Suprapubic skin (tissue), 4 donors: ENCODE data around the gene TANGO2. TPM values are rescaled to one million over a fixed set of nuclear protein-coding genes. Genes with fewer than 3 reads are reported as not detected.

ENCODE experiments used
- DNase-seq, 2 donors: peaks; one replicate each; pipeline ENCODE4 v3.0.0-alpha.2; 2019; ENCODE audit warnings: low spot score in 2 of 2
- H3K27ac ChIP-seq: fragments of 200-600 bp; sonication (generic); one replicate; pipeline ENCODE4 v1.5.1; 2019
- H3K27me3 ChIP-seq: fragments of 200-600 bp; sonication (generic); one replicate; pipeline ENCODE4 v1.5.1; 2019
- H3K36me3 ChIP-seq: fragments of 200-600 bp; sonication (generic); one replicate; pipeline ENCODE4 v1.5.1; 2019
- H3K4me1 ChIP-seq: fragments of 200-600 bp; sonication (generic); one replicate; pipeline ENCODE4 v1.5.1; 2019
- H3K4me3 ChIP-seq: fragments of 200-600 bp; sonication (generic); one replicate; pipeline ENCODE4 v1.5.1; 2019; ENCODE audit warnings: mild to moderate bottlenecking
- H3K9me3 ChIP-seq: fragments of 200-600 bp; sonication (generic); one replicate; pipeline ENCODE4 v1.5.1; 2019
- EP300 ChIP-seq: sonication (generic); formaldehyde crosslinking; IDR thresholded peaks from one replicate; pipeline ENCODE4 v1.6.1; 2017; ENCODE audit warnings: antibody characterized with exemption
- POLR2A ChIP-seq, 2 donors: fragments of 450-650 bp; IDR thresholded peaks; one replicate each; pipeline ENCODE4 v1.6.1; 2017; ENCODE audit warnings: antibody characterized with exemption in 2 of 2, mild to moderate bottlenecking in 2 of 2, moderate library complexity in 2 of 2
- POLR2AphosphoS5 ChIP-seq, 3 donors: sonication (generic); formaldehyde crosslinking; IDR thresholded peaks; one replicate each; pipeline ENCODE4 v1.6.1; 2017; ENCODE audit warnings: antibody characterized with exemption in 3 of 3
- WGBS: methylation state at CpG from one replicate; pipeline ENCODE4 v1.1.5; 2018; 5-methylcytosine and 5-hydroxymethylcytosine counted together
- total RNA-seq, 4 donors: library from RNA; depleted of rRNA; stranded (reverse); fragments of >200 nt; gene quantifications; one replicate each; pipeline ENCODE4 v1.1.0, GENCODE V29; 2016
- TF ChIP-seq, protein P1 (sequence below), 2 donors: fragments of 200-600 bp in 1 of 2; fragments of 450-650 bp in 1 of 2; sonication (generic) in 1 of 2; IDR thresholded peaks; one replicate each; pipeline ENCODE4 v1.5.1; 2016 to 2019; ENCODE audit warnings: antibody characterized with exemption in 2 of 2, mild to moderate bottlenecking in 1 of 2, moderate library complexity in 1 of 2

The TANGO2 gene
- total RNA-seq, 4 donors from 2014 or later = 23.1 to 31.9 (median 26.8) TPM

DNA sequence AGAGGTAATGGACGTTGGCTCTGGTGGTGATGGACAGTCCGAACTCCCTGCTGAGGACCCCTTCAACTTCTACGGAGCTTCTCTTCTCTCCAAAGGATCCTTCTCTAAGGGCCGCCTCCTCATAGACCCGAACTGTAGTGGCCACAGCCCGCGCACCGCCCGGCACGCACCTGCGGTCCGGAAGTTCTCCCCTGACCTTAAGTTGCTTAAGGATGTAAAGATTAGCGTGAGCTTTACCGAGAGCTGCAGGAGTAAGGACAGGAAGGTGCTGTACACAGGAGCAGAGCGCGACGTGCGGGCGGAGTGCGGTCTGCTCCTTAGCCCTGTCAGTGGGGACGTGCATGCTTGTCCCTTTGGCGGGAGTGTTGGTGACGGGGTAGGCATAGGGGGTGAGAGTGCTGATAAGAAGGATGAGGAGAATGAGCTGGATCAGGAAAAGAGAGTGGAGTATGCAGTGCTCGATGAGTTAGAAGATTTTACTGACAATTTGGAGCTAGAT, 65.2 kb downstream of the TANGO2 start:
- Histone ChIP-seq H3K4me1 (peaks cover 36% of the 10 kb centered on the region), H3K27ac (no peak overlapping the region), H3K4me3 (no peak overlapping the region), H3K27me3 (no peaks in the 10 kb centered on the region), H3K36me3 (peaks cover 57% of the 10 kb centered on the region), H3K9me3 (no peaks in the 10 kb centered on the region)
- no peak for DNase-seq
- TF ChIP-seq POLR2AphosphoS5 (IDR thresholded peaks at IDR 0.05) (no peak), POLR2A (IDR thresholded peaks at IDR 0.05) (no peak), EP300 (no peak)
- TF ChIP-seq, protein P1, sequence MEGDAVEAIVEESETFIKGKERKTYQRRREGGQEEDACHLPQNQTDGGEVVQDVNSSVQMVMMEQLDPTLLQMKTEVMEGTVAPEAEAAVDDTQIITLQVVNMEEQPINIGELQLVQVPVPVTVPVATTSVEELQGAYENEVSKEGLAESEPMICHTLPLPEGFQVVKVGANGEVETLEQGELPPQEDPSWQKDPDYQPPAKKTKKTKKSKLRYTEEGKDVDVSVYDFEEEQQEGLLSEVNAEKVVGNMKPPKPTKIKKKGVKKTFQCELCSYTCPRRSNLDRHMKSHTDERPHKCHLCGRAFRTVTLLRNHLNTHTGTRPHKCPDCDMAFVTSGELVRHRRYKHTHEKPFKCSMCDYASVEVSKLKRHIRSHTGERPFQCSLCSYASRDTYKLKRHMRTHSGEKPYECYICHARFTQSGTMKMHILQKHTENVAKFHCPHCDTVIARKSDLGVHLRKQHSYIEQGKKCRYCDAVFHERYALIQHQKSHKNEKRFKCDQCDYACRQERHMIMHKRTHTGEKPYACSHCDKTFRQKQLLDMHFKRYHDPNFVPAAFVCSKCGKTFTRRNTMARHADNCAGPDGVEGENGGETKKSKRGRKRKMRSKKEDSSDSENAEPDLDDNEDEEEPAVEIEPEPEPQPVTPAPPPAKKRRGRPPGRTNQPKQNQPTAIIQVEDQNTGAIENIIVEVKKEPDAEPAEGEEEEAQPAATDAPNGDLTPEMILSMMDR (IDR thresholded peaks at IDR 0.05) = no peak
- WGBS = 92% methylated on average over 24 of the region's 24 CpGs

DNA sequence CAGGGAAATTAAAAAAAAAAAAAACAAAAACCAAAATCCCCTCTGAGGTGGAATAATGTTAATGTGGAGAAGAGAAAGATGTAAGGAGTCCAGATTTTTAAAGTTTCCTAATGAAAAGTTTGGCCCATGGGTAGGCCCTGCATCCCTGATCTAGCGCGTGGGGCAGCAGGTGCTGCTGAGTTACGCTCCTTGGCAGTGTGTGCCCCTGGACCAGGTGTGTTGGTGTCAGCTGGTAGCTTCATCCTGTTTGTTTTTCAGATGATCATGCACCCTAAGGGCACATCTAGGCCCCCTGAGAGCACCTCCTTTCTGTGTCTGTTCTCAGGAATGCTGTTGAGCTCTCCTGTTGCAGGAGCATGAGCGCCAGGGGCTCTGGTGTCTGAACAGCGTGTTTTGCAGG, 65.9 kb downstream of the TANGO2 start:
- no peaks in the 10 kb centered on the region for H3K9me3 ChIP-seq

DNA sequence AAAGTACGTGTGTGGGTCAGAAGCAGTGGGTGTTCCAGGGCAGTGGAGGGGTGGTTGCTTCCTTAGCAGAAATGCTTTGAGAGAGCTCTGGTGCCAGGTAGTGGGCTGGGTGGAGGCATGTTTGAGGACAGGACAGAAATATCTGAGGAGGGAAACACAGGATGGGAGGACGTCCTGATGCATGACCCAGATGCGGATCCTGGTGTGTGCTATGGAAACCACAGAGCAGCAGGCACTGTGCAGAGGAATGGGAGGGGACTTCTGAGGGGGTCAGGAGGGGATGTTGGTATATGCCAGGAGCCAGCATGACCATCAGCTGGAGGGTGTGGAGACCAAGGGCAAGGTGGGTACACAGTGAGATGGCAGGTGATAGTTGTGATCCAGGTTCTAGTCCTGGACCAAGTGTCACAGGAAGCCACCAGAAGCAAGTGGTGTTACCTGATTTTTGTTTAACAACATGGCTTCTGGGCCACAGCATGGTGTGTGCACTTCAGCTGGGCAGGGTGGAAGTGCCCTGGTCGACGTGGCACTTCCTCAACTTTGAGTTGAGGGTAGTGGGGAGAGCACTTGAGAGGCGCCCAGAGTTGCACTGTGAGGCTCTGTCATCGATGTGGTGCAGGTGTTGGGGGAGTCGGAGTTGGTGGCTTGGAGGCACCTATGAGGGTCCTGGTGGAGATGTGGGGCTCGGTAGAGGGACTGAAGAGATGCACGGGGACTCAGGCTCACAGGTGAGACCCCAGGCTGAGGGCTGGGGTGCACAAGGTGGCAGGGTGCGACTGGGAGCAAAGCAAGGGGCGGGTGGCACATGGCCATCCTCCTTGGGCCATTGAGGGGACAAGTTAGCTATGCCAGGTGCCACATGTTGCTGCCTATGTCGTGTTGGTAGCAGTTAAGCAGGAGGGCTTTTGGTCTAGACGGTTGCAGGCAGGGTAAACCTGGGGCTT, 66.7 kb downstream of the TANGO2 start:
- Histone ChIP-seq H3K36me3 (peaks cover 71% of the 10 kb centered on the region), H3K4me3 (no peak overlapping the region), H3K27me3 (no peaks in the 10 kb centered on the region), H3K27ac (no peak overlapping the region), H3K4me1 (peaks cover 21% of the 10 kb centered on the region), H3K9me3 (no peaks in the 10 kb centered on the region)
- TF ChIP-seq POLR2A (IDR thresholded peaks at IDR 0.05) (no peak), EP300 (no peak), POLR2AphosphoS5 (IDR thresholded peaks at IDR 0.05) (no peak)
- TF ChIP-seq, protein P1 (IDR thresholded peaks at IDR 0.05) = no peak
- WGBS = 89% methylated on average over 13 of the region's 14 CpGs
- DNase-seq = no peak

More for the DNA sequence above, 65.9 kb downstream of the TANGO2 start:
- Histone ChIP-seq H3K36me3 (peaks cover 63% of the 10 kb centered on the region), H3K4me1 (peaks cover 29% of the 10 kb centered on the region), H3K27me3 (no peaks in the 10 kb centered on the region), H3K27ac (no peak overlapping the region), H3K4me3 (no peak overlapping the region)
- no peak for DNase-seq
- TF ChIP-seq, protein P1 (IDR thresholded peaks at IDR 0.05) = no peak
- TF ChIP-seq POLR2AphosphoS5 (IDR thresholded peaks at IDR 0.05) = no peak
- no peak for TF ChIP-seq POLR2A (IDR thresholded peaks at IDR 0.05)
- no peak for TF ChIP-seq EP300
- WGBS = 94% methylated on average over 5 of the region's 5 CpGs

- Histone ChIP-seq H3K36me3 (peaks cover 78% of the 10 kb centered on the region), H3K27me3 (no peaks in the 10 kb centered on the region), H3K9me3 (no peaks in the 10 kb centered on the region), H3K4me1 (peaks cover 14% of the 10 kb centered on the region), H3K27ac (no peak overlapping the region), H3K4me3 (no peak overlapping the region)
- WGBS = 91% methylated on average over 7 of the region's 8 CpGs
- TF ChIP-seq, protein P1 (IDR thresholded peaks at IDR 0.05) = no peak
- no peak for TF ChIP-seq EP300
- no peak for TF ChIP-seq POLR2AphosphoS5 (IDR thresholded peaks at IDR 0.05)
- TF ChIP-seq POLR2A (IDR thresholded peaks at IDR 0.05) = no peak
- DNase-seq = no peak
Observed at GRCh38 chr22:20088263-20088648, 67.3 kb downstream of the TANGO2 start.
